GM12872 (cell line): Measurements from ENCODE around the gene CCDC91.

Experiments used
- TF ChIP-seq, protein P1 (sequence below): IDR thresholded peaks from 3 replicates; pipeline ENCODE4 v1.5.1; 2011; ENCODE audit warnings: low read depth, mild to moderate bottlenecking, low read length, moderate library complexity; ENCODE audit not compliant: insufficient read depth

CCDC91 gene

GRCh38 chr12:28247806-28248205, 57.5 kb downstream of the CCDC91 start:
- TF ChIP-seq, protein P1, sequence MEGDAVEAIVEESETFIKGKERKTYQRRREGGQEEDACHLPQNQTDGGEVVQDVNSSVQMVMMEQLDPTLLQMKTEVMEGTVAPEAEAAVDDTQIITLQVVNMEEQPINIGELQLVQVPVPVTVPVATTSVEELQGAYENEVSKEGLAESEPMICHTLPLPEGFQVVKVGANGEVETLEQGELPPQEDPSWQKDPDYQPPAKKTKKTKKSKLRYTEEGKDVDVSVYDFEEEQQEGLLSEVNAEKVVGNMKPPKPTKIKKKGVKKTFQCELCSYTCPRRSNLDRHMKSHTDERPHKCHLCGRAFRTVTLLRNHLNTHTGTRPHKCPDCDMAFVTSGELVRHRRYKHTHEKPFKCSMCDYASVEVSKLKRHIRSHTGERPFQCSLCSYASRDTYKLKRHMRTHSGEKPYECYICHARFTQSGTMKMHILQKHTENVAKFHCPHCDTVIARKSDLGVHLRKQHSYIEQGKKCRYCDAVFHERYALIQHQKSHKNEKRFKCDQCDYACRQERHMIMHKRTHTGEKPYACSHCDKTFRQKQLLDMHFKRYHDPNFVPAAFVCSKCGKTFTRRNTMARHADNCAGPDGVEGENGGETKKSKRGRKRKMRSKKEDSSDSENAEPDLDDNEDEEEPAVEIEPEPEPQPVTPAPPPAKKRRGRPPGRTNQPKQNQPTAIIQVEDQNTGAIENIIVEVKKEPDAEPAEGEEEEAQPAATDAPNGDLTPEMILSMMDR, result no peak

DNA sequence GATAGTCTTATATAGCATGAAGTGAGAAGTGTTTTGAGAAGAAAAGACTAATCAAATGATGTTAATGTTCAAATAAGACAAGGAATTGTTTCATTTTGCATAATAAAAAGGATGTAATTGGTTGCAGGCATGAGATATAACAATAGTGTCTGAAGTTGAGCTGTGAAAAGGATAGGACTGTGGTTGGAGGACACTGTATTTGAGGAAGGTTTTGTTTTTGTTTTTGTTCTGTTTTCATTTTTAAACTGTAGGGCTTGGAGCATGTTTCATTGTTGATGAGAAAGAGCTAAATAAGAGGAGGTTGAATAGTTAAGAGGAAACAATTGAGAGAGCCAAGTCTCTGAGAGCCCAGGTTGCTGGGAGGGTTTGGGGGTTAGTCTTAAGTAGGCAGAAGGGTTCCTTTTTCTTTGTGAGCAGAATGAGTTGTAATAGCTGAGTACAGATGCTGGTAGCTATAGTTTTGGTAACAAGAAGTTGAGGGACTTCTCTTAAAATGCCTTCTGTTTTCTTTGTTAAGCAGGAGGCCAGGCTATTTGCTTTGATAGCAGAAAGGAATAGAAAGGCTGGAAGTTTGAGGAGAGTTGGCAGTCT, 58.4 kb downstream of the CCDC91 start:
- TF ChIP-seq, protein P1, result no peak

DNA sequence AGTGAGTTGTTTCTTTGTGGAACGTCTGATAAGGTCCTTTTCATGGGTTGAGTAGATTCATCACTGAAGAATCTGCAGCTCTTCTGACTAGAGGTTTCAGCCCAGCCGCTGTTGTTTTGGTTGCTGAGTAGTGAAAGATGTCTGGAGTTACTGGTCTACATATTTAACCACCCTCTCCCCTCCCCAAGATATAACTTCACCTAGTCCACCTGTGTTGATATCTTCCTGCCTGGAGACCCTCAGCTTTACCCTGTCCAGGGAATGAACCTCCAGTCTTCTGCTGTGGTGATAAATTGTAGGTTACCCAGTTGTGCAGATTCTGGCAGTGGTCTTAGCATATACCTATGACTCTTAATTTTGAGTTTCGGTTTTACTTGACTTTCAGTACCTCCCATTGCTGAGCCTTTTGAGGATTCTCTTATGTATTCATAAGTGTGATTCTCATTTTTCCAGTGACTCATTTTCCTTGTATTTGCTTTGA, 62.9 kb downstream of the CCDC91 start:
- TF ChIP-seq, protein P1, result no peak

DNA sequence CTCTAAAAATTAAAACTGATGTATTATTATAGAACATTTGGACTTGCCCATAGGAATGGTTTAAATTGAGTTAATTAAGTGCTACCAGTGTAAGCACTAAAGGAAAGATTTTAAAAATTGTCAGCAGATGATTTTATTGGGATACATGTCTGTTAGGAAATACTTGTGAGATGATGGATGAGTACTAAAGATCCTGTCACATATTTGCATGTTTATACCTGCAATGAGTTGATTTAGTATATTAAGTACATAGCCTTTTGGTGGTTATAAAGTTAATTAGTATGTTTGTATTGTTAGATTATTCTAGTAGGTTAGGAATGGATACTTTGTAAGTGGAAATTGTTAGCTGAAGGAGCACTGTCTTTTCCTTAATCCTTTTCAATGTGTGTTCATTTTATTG, 67.2 kb downstream of the CCDC91 start:
- TF ChIP-seq, protein P1, result no peak

DNA sequence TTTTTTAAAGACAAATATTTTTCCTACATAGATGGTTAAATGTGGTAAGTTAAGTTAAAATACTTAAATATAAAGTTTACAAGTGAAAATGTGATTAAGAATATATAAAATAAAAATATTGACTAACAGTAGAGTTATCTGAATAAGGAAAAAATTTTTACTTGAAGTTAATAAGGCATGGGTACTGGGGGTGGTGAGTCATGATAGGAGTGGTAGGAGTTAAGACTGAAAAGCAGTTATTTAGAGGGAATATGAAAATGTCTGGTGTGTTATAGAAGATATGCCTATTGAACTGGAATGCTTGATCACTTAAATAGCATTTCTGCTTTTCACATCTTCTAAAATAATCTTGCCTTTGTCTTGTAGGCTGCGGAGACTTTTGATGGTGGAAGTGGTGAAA, 68.7 kb downstream of the CCDC91 start:
- TF ChIP-seq, protein P1, result no peak

DNA sequence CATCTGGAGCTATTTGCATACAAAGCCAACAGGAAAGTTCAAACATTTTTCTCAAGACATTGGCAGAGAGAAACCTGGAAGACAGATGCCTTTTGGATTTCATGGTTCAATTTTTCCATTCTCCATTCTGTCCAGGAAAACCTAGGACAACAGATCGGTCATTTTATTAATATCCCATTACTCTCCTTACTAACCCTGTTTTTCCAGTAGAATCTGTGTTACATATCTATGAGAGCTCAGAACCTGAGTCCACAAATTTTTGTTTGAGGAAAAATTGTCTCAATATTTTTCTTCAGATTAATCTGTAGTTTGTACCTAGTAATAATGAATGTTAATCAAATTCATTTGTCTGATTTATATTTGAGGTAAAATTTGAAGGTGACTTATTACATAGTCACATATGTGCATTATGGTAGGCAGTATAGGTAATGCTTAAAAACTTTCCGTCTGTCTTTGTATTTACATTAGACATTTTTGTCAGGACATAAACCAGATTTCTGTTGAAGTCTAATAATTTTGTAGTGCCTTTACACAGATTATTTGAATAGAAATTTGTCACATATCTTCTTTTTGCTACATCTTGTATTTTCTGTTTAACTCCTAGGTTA, 75.3 kb downstream of the CCDC91 start:
- TF ChIP-seq, protein P1, result no peak

DNA sequence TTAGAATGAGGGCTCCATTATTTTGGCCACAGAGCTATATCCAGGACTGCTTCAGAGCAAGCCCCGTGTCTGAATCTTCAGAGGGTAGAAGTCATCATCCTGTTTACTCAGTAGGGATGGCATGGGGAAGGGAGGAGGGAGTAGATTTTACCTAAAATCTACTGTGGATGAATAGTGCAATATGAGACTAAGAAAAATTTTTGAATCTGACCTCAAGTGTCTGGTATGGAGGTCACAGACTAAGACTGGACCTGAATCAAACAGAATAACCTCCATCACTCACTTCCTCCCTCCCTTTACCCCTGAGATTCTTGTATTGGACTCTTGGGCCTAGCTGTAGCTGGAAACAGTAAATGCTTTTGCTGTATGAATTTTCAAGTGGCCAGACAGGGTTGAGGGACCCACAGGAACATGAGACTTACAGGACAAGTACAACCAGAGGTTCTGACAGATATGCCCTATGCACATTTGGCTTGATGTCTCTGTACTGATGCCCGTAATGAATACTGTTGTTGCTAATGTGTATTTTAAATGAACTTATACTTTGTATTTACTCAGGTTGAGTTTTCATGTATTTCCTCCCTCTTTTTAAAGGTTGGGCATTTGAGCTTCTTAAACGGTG, 78.5 kb downstream of the CCDC91 start:
- TF ChIP-seq, protein P1, result no peak
